Endothelial cell of umbilical vein (primary cell): ENCODE data around the gene RNF19B. TPM values are rescaled to one million over a fixed set of nuclear protein-coding genes. Genes with fewer than 3 reads are reported as not detected.

Source experiments
- BruUV-seq: library from RNA; stranded (reverse); fragments of 400-500 nt; replicated peaks from 2 replicates; lab custom pipeline; 2021; lab: Mats Ljungman, UMichigan
- CTCF ChIA-PET: fragments of 300-600, 350-600 bp; sonication (Branson Sonifier 250); formaldehyde crosslinking; loops from one replicate; lab custom pipeline; 2021; ENCODE audit warnings: antibody characterized with exemption, inconsistent platforms; lab: Charles Lee
- POLR2A ChIA-PET: fragments of 300-600, 350-600 bp; sonication (Branson Sonifier 250); formaldehyde crosslinking; loops from one replicate; lab custom pipeline; 2021; ENCODE audit warnings: antibody characterized with exemption, inconsistent platforms; lab: Charles Lee
- DNase-seq: peaks from one replicate; pipeline ENCODE4 v3.0.0-alpha.2; 2011; ENCODE audit warnings: low read depth, low spot score
- FAIRE-seq: peaks from 2 replicates; lab custom pipeline; 2011; peaks lifted over from hg19 to GRCh38; lab: Jason Lieb, UNC
- H2AFZ ChIP-seq: 2 replicates; pipeline ENCODE4 v1.6.0; 2012; ENCODE audit warnings: low read depth, low read length, control low read depth, inconsistent platforms
- H3K27ac ChIP-seq: 2 replicates; pipeline ENCODE4 v1.5.1; 2011; ENCODE audit warnings: low read depth, mild to moderate bottlenecking, control low read depth, low read length, moderate library complexity; ENCODE audit not compliant: insufficient read depth
- H3K27me3 ChIP-seq, 2 experiments: 2 replicates each; pipeline versions ENCODE4 v1.6.0 to v1.6.1; 2011; ENCODE audit warnings: low read length in 2 of 2, mixed read lengths in 1 of 2; ENCODE audit not compliant: control insufficient read depth in 2 of 2, insufficient read depth in 2 of 2
- H3K36me3 ChIP-seq, 2 experiments: 2 replicates in 1 of 2; 3 replicates in 1 of 2; pipeline ENCODE4 v1.5.1; 2011; ENCODE audit warnings: low read length in 2 of 2, mild to moderate bottlenecking in 1 of 2, moderate library complexity in 1 of 2; ENCODE audit not compliant: control insufficient read depth in 2 of 2, insufficient read depth in 2 of 2; ENCODE audit errors: extremely low read depth in 1 of 2
- H3K4me1 ChIP-seq: 3 replicates; pipeline ENCODE4 v1.5.1; 2011; ENCODE audit warnings: mild to moderate bottlenecking, low read length; ENCODE audit not compliant: control insufficient read depth, insufficient read depth; ENCODE audit errors: extremely low read depth
- H3K4me2 ChIP-seq: 2 replicates; pipeline ENCODE4 v1.6.1; 2011; ENCODE audit warnings: low read length, control low read depth, mixed read lengths; ENCODE audit not compliant: insufficient read depth
- H3K4me3 ChIP-seq, 3 experiments: fragments of 200-600 bp in 1 of 3; sonication (generic), shearing (Covaris generic) in 1 of 3; replicated peaks in 1 of 3; 2 replicates each; pipeline ENCODE4 v1.5.1; 2011 to 2016; ENCODE audit warnings: control low read depth in 3 of 3, low read length in 3 of 3, mild to moderate bottlenecking in 2 of 3, inconsistent platforms in 1 of 3, low read depth in 1 of 3, moderate library complexity in 1 of 3; ENCODE audit not compliant: insufficient read depth in 1 of 3
- H3K79me2 ChIP-seq: 2 replicates; pipeline ENCODE4 v1.6.0; 2012; ENCODE audit warnings: low read length, inconsistent platforms; ENCODE audit not compliant: control insufficient read depth, insufficient read depth
- H3K9ac ChIP-seq: replicated peaks from 2 replicates; pipeline ENCODE3; 2011; ENCODE audit warnings: low read length, control low read depth; ENCODE audit not compliant: insufficient read depth; ENCODE audit errors: extremely low read depth
- H3K9me1 ChIP-seq: replicated peaks from 3 replicates; pipeline ENCODE4 v1.6.0; 2011; ENCODE audit warnings: mild to moderate bottlenecking, low read length; ENCODE audit not compliant: control insufficient read depth, insufficient read depth; ENCODE audit errors: extremely low read depth
- H3K9me3 ChIP-seq: replicated peaks from 2 replicates; pipeline ENCODE4 v1.5.1; 2012; ENCODE audit warnings: low read length, inconsistent platforms; ENCODE audit not compliant: control insufficient read depth, insufficient read depth
- H4K20me1 ChIP-seq: replicated peaks from 2 replicates; pipeline ENCODE3; 2011; ENCODE audit warnings: mild to moderate bottlenecking, low read length; ENCODE audit not compliant: control insufficient read depth, insufficient read depth; ENCODE audit errors: extremely low read depth
- EZH2 ChIP-seq: IDR thresholded peaks from 2 replicates; pipeline ENCODE4 v1.6.1; 2012; ENCODE audit warnings: borderline replicate concordance, low read depth, mild to moderate bottlenecking, moderate library complexity, low read length, inconsistent platforms; ENCODE audit not compliant: severe bottlenecking
- FOS ChIP-seq: IDR thresholded peaks from 2 replicates; pipeline ENCODE4 v1.6.1; 2011; ENCODE audit warnings: mild to moderate bottlenecking, low read length, moderate library complexity, borderline replicate concordance; ENCODE audit not compliant: insufficient read depth
- GATA2 ChIP-seq: IDR thresholded peaks from 2 replicates; pipeline ENCODE4 v1.7.0; 2011; ENCODE audit warnings: low read depth, mild to moderate bottlenecking, moderate library complexity, mixed read lengths, low read length; ENCODE audit not compliant: insufficient read length, insufficient read depth
- JUN ChIP-seq: IDR thresholded peaks from 2 replicates; pipeline ENCODE4 v1.6.1; 2011; ENCODE audit warnings: borderline replicate concordance, low read depth; ENCODE audit not compliant: insufficient read length, insufficient read depth
- MYC ChIP-seq: IDR thresholded peaks from one replicate; pipeline ENCODE4 v1.6.1; 2011; ENCODE audit warnings: mild to moderate bottlenecking, low read depth, low read length
- POLR2A ChIP-seq: IDR thresholded peaks from 2 replicates; pipeline ENCODE4 v1.6.1; 2012; ENCODE audit warnings: low read depth, mild to moderate bottlenecking, control low read depth, low read length
- POLR2AphosphoS5 ChIP-seq: IDR thresholded peaks from 2 replicates; pipeline ENCODE4 v1.6.1; 2012; ENCODE audit warnings: low read depth, mild to moderate bottlenecking, control low read depth, low read length, moderate library complexity; ENCODE audit not compliant: insufficient read depth
- dilution Hi-C: fragments of 300-500 bp; cut with MboI; formaldehyde crosslinking; loops from one replicate; pipeline ENCODE4 v1.15.0; 2019; ENCODE audit warnings: low sequenced_read_pairs; ENCODE audit not compliant: extremely low pct_ligation_motif_present
- intact Hi-C: fragments of 100-400 bp; cut with micrococcal nuclease; formaldehyde crosslinking; loops from one replicate; pipeline ENCODE4 v1.10.0; 2022
- polyA plus RNA-seq, 4 experiments: library from polyadenylated mRNA; depleted of rRNA in 3 of 4; stranded (reverse) in 3 of 4; unstranded in 1 of 4; fragments of >200 nt; gene quantifications; 2 replicates each; pipeline versions ENCODE4 v1.2.1 to v1.2.3, GENCODE V29; 2011 to 2012; ENCODE audit warnings: missing spikeins in 1 of 4
- total RNA-seq: library from RNA; stranded (reverse); gene quantifications from 2 replicates; pipeline ENCODE4 v1.2.3, GENCODE V29; 2021
- TF ChIP-seq, protein P1 (sequence below): IDR thresholded peaks from 2 replicates; pipeline ENCODE4 v1.6.1; 2011; ENCODE audit not compliant: insufficient read depth, insufficient read length
- TF ChIP-seq, protein P2 (sequence below), 2 donors: IDR thresholded peaks; 1 replicate in 1 of 2; 2 replicates in 1 of 2; pipeline ENCODE4 v1.5.1; 2011; ENCODE audit warnings: low read length in 2 of 2, mild to moderate bottlenecking in 2 of 2, moderate library complexity in 2 of 2, control low read depth in 1 of 2, inconsistent platforms in 1 of 2, low read depth in 1 of 2; ENCODE audit not compliant: insufficient read depth in 1 of 2; ENCODE audit errors: extremely low read depth in 1 of 2

The RNF19B gene
- total and polyA plus RNA-seq, 2 donors (not counting 3 experiments of a cell fraction or from before 2014, with no cell fraction given) = 19.2 to 25.6 TPM

DNA sequence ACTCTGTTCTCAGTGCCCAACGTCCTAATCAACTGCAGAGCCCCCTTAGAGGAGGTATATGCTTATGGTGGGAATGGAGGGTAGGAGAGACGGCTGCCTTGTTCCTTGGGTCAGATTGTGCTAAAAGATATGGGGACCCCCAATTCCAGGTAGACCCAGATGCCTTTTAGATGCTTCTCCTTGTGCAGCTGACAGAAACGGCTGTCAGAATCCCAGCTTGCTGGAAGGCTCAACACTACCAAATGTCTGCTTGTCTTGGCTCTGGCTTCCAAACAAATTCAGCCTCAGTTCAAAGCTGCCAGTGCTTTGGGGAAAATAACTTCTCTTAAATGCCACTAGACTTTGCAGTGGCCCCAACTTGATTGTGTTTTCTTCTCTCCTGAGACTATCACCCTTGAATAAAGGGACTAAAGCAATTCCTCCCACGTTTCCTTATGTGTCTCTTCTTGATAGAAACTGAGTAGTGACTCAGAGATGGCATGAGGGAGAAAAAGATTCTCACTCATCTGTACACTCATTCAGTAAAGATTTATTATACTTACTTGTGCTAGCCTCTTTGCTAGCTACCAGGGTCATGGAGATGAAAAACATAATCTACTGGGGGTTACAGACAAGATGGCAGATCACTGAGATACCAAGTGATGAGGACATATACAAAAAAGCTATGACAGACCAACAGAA, 3.4 kb upstream of the RNF19B start:
- H3K9me3 ChIP-seq = no peaks in the 10 kb centered on the region
- peak overlapping the region; percentile 13 for H2AFZ ChIP-seq
- no peak for DNase-seq
- no peaks in the 10 kb centered on the region for H3K27me3 ChIP-seq
- no peak overlapping the region for H3K4me3 ChIP-seq
- no peak overlapping the region for H3K27ac ChIP-seq
- dilution Hi-C loops (no loop called here), intact Hi-C loops (no loop called here)
- H4K20me1 ChIP-seq = no peaks in the 10 kb centered on the region
- no peak overlapping the region for H3K9ac ChIP-seq
- TF ChIP-seq POLR2A (no peak), MYC (no peak), EZH2 (no peak), JUN (no peak), GATA2 (no peak), POLR2AphosphoS5 (no peak), FOS (no peak)
- TF ChIP-seq, protein P1, sequence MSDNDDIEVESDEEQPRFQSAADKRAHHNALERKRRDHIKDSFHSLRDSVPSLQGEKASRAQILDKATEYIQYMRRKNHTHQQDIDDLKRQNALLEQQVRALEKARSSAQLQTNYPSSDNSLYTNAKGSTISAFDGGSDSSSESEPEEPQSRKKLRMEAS = no peak
- TF ChIP-seq, protein P2, sequence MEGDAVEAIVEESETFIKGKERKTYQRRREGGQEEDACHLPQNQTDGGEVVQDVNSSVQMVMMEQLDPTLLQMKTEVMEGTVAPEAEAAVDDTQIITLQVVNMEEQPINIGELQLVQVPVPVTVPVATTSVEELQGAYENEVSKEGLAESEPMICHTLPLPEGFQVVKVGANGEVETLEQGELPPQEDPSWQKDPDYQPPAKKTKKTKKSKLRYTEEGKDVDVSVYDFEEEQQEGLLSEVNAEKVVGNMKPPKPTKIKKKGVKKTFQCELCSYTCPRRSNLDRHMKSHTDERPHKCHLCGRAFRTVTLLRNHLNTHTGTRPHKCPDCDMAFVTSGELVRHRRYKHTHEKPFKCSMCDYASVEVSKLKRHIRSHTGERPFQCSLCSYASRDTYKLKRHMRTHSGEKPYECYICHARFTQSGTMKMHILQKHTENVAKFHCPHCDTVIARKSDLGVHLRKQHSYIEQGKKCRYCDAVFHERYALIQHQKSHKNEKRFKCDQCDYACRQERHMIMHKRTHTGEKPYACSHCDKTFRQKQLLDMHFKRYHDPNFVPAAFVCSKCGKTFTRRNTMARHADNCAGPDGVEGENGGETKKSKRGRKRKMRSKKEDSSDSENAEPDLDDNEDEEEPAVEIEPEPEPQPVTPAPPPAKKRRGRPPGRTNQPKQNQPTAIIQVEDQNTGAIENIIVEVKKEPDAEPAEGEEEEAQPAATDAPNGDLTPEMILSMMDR (IDR thresholded peaks at IDR 0.05; ENCODE audit: extremely low read depth in 1 of 2, insufficient read depth in 1 of 2, low read depth in 1 of 2, low read length in 2 of 2) = no peak
- FAIRE-seq = no peak
- BruUV-seq = no TSS peak
- peaks cover 10% of the 10 kb centered on the region for H3K79me2 ChIP-seq
- H3K4me1 ChIP-seq = peaks cover under 1% of the 10 kb centered on the region
- ChIA-PET POLR2A (no interaction called here), CTCF (interaction anchor here (0.9 to 3.4 kb wide), 3 partner anchors 35 to 39 kb away, joined by 3 to 12 read pairs (median 6); no protein-coding TSS in a partner anchor)
- H3K4me2 ChIP-seq = no peak overlapping the region
- no peaks in the 10 kb centered on the region for H3K36me3 ChIP-seq
- H3K9me1 ChIP-seq = no peaks in the 10 kb centered on the region
